ENCODE measurements around the gene WARS2.

WARS2 gene

DNA sequence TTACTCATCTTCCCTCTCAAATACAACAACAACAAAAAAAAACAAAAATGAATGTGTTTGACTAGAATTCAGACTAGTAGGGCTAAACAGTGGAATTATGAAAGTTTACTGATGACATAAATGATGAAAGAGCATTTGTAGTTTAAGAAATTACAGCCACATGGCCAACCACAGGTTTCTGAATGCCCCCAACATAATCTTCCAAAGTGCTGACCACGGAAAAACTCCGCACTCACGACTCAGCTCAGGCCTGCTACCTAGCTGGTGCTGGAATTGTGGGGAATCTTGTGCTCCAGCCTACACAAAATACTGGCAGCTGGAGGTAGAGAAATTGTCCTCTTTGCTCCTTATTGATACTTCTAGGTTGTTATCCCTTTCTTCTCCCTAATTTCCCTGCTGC lies 128.7 kb downstream of the WARS2 start:
- no peak for DNase-seq

GRCh38 chr1:119011116-119011515 lies 129.3 kb downstream of the WARS2 start:
- no peak for DNase-seq

- no peak for DNase-seq
Observed at GRCh38 chr1:119010201-119010600, 130.3 kb downstream of the WARS2 start.

DNA sequence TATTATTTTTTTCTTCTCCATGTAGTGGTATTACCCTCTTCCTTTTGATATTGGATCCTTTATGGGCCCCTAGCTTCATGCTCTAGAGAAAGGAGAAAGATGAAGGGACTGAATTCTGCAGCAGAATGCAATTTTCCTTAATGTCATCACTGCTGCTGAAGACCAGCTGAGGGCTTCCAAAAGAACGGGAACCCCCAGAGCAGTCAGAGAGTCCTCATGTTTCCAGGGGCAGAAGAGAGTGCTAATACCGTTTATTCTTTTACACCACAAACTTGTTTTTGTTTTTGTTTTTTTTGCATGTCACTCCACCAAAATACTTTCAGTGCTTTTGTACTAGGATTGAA lies 131.2 kb downstream of the WARS2 start:
- DNase-seq = no peak

DNA sequence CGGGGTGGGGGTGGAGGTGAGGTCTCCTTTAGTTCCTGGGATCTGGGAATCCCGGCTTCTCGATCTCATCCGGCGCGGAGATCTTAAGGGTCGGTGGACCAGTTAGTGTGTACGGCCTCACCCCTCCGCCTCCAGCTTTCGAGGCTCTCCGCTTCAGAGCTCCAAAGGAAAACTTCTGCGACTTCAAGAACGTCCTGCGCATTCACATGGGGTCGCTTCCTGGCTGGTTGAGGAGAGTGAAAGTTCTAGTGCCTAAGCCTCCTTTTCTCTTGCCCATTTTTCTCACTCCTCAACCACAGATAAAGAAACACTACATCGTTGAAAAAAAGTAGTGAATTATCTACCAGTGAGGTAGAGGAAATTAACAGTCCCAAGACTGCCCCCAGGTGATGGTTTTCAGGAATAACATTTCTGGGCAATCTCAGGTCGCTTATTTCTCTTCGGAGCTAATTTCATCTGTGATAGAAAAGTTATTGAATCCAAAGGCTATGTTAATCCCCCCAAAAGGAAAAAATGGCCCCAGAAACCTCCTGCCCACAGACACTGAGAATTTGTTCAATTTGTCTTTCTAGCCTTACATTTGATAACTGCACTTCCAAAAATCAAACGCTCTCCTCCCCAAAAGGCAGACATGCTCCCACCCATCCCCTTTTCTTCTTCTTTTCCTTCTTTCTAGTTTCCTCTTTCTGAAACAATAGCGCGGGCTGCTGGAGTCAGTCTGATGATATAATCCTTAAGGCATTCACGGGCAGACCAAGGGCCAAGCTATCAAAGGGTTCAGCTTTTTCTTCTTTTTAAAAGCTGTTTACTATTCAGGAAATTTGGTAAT lies 131.8 kb downstream of the WARS2 start:
- no peak for DNase-seq

DNA sequence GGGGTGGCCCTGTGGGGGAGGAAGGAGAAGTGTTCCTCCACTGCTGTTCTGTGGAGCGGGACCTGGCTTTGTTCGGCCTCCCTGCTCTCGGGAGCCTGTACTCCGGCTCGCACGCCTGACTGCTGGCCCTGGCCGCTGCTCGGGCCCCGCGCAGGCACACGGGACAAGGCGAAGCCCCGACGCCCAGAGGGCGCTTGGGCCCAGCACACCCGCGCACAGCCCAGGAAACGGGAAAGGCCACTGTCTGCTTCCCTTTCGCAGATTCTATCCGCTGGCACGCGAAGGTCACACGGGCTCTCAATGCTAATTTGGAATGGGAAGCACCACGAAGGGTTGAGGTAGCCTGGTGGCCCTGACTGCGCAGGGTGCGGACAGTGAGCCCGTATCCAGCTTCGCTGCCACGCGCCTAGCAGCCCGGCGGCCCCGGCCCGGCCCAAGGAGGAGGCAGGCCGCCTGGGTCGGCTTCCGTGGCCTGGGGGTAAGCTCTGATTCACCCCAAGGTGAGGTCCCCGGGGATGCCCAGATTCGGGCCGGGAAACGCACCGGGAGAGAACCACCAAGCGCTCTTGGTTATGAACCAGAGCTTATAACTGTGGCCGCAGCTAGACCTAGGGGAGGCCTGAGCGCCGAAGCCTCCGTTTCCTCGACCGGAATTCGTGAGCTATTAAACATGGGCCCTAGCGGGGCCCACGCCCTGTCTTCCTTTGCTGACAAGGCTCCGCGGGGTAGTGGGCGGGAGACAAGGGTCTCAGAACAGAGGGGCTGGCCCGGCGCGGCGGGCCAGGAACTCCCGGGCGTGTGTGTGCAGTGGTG lies 132.6 kb downstream of the WARS2 start:
- no peak for DNase-seq

DNA sequence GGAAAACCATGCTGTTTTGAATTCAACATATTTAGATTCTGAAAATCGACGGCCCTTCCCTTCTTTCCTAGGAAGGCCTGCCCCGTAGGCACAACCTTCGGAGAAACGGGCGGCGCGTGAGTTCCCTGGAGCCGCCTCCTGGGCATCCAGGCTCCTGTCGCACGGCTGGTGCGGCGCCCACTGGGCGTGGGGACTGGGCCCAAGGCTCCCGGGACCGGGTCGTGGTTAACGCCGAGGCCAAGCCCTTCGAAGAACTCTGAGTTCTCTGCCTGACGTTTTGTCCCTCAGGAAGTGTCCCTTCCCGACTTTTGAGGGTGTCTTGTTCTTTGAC lies 133.1 kb downstream of the WARS2 start:
- DNase-seq = no peak

GRCh38 chr1:119006406-119007279 lies 133.8 kb downstream of the WARS2 start:
- no peak for DNase-seq

- DNase-seq = no peak
Observed at GRCh38 chr1:119005724-119006405, 134.6 kb downstream of the WARS2 start.

DNA sequence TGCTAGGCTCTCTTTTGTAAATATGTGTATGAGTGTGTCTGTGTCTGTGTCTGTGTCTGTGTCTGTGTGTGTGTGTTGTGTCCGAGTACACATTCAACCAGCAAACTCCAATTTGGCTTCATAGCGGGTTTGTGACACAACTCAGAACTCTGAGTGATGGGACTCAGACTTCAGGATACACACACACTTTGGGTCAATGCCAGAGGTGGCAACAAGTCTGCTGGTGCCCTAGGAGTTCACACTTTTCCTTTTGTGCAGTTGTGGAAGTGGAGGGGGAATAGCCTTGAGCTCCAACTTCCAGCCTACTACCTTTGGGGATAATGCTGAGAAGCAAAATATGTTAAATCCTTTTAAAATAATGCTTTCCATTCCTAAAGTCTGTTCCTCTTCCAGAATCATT lies 135.7 kb downstream of the WARS2 start:
- DNase-seq = no peak

GRCh38 chr1:119004129-119004527 lies 136.3 kb downstream of the WARS2 start:
- DNase-seq = no peak

- DNase-seq = no peak
Observed at GRCh38 chr1:119003413-119004128, 136.9 kb downstream of the WARS2 start.

DNA sequence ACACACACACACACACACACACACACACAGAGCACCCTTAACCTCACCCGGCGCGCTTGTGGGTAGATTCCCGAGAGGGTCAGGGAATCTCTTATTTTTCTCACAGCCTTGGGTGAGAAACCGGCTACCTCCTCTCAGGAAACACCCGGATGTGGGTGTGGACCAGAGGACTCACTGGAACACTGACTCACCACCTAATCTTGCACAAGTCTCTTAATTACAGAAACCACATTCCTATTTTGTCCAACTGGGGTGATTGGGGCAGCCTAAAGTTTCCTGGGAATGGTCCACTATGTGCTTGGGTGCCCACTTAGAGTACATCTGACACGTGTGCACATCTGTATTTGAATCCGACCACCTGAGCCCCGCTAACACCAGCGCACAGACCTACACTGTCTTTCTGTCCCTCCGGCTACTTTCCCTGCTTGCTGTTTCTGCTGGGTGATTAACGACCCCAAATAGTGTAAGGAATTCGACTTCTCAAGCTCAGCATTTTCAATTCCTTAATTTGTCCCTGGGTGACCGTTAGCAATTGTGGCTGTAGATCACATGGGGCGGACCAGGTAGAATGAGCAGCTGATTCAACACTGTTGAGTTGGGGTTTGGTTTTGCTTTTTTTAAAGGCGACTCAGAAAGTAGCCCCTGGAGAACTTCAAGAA lies 138.3 kb downstream of the WARS2 start:
- no peak for DNase-seq

- no peak for DNase-seq
Observed at GRCh38 chr1:119001181-119002027, 139.0 kb downstream of the WARS2 start.

GRCh38 chr1:119000371-119001180 lies 139.9 kb downstream of the WARS2 start:
- no peak for DNase-seq

DNA sequence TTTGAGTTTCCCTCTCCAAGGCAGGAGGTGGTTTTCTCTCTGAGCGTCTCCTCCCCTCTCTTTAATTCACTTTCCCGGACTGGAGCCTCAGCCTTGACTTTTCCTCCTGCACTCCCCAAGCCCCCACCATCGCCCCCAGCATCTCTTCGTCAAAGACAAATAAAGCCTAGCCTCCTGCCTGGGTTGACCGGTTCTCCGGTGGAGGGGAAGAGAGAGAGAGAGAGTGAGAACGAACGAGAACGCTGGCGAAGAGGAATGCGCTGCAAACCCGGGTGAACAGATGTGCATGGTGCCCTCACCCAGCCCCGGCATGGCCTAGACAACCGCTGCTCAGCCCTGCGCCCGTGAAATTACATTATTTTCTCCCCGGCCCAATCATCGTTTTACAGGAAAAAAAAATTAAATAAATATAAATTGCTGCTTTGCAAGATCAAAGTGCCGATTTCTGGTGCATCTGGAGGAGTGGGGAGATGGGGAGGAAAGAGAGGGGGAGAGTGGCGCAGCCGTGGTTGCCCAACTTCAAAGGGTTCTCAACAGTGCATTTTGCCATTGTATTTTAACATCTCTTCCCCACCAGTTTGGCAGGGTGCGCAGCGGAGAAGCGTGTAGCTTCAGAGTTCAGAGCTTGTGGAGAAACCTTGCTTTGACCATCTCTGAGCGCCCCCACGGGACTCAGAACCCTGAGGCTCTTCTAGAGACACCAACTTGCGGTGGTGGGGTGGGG lies 140.9 kb downstream of the WARS2 start:
- no peak for DNase-seq

GRCh38 chr1:118998171-118998570 lies 142.3 kb downstream of the WARS2 start:
- no peak for DNase-seq

DNA sequence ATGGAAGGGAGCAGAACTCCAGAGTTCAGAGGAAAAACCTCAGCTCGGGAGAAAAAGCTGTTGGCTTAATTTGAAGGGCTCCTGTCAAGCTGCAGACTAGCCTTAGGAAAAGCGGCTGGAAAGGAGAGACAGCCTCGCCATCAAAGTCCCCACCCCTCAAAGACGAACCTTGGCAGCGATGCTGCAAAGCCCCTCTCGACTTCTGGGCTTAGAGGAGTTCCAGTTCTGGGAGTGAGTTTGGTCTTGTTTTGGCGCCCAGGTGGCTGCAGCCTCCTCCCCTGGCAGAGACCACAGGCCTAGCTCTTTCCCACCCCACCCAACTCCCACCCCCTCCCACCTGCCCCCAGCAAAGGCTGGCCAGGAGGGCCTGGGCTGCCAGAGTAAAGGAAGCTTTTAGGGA lies 143.2 kb downstream of the WARS2 start:
- no peak for DNase-seq

Data from effector CD4-positive, alpha-beta T cell (primary cell).